Neural crest cell (in vitro differentiated cells): ENCODE data around the gene SLC51B. TPM values are rescaled to one million over a fixed set of nuclear protein-coding genes. Genes with fewer than 3 reads are reported as not detected.

Experiments used
- DNase-seq: peaks from one replicate; pipeline ENCODE4 v3.0.0; 2021; ENCODE audit warnings: low read depth, mixed read lengths, low spot score
- H3K27ac Mint-ChIP-seq: one replicate; pipeline ENCODE4 v1.8.0; 2021; ENCODE audit warnings: mild to moderate bottlenecking, mixed read lengths; ENCODE audit not compliant: unreplicated experiment
- H3K27me3 Mint-ChIP-seq: 2 replicates; pipeline ENCODE4 v1.8.0; 2021; ENCODE audit warnings: low read depth, mild to moderate bottlenecking, mixed read lengths
- H3K36me3 Mint-ChIP-seq: 2 replicates; pipeline ENCODE4 v1.8.0; 2021; ENCODE audit warnings: low read depth, mild to moderate bottlenecking, mixed read lengths
- H3K4me1 Mint-ChIP-seq: 2 replicates; pipeline ENCODE4 v1.8.0; 2021; ENCODE audit warnings: mixed read lengths
- H3K4me3 Mint-ChIP-seq: one replicate; pipeline ENCODE4 v1.8.0; 2021; ENCODE audit warnings: mild to moderate bottlenecking, mixed read lengths
- H3K9me3 Mint-ChIP-seq: 2 replicates; pipeline ENCODE4 v1.8.0; 2021; ENCODE audit warnings: mixed read lengths
- total RNA-seq: library from RNA; stranded (reverse); gene quantifications from 2 replicates; pipeline ENCODE4 v1.2.1, GENCODE V29; 2021
- TF ChIP-seq, protein P1 (sequence below): fragments of 200-600 bp; sonication (generic); conservative IDR thresholded peaks from 2 replicates; pipeline ENCODE4 v1.5.0; 2021; ENCODE audit warnings: antibody characterized with exemption, mild to moderate bottlenecking

SLC51B gene
- total RNA-seq, 1 donor from 2014 or later, result not detected

GRCh38 chr15:65062061-65062460 lies 16.9 kb downstream of the SLC51B start:
- Mint-ChIP-seq H3K4me1 (peaks cover 27% of the 10 kb centered on the region), H3K27ac (no peak overlapping the region), H3K9me3 (no peaks in the 10 kb centered on the region), H3K4me3 (no peak overlapping the region), H3K36me3 (no peaks in the 10 kb centered on the region), H3K27me3 (peaks cover 19% of the 10 kb centered on the region)
- TF ChIP-seq, protein P1, sequence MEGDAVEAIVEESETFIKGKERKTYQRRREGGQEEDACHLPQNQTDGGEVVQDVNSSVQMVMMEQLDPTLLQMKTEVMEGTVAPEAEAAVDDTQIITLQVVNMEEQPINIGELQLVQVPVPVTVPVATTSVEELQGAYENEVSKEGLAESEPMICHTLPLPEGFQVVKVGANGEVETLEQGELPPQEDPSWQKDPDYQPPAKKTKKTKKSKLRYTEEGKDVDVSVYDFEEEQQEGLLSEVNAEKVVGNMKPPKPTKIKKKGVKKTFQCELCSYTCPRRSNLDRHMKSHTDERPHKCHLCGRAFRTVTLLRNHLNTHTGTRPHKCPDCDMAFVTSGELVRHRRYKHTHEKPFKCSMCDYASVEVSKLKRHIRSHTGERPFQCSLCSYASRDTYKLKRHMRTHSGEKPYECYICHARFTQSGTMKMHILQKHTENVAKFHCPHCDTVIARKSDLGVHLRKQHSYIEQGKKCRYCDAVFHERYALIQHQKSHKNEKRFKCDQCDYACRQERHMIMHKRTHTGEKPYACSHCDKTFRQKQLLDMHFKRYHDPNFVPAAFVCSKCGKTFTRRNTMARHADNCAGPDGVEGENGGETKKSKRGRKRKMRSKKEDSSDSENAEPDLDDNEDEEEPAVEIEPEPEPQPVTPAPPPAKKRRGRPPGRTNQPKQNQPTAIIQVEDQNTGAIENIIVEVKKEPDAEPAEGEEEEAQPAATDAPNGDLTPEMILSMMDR, result no peak
- DNase-seq, result no peak

DNA sequence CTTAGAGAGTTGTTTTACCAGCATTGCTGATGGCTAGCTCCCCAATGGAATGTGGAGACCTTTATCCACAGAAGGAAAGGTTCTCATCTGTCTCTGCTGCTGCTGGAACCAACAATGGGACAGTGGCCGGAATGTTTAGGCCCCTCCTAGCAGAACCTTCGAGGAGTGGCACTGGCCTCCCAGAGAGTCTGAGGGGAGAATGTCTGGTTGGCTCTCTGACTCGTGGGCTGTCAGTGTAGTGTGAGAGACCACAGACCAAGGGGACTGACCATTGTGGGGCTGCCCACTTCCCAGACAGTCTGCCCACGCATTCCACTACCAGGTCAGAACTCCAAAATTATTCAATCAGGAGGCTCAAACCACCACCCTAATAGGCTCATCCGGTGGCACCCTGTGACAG lies 17.5 kb downstream of the SLC51B start:
- TF ChIP-seq, protein P1, result no peak
- DNase-seq, result no peak
- H3K9me3 Mint-ChIP-seq, result no peaks in the 10 kb centered on the region
- H3K4me1 Mint-ChIP-seq, result peaks cover 25% of the 10 kb centered on the region
- no peak overlapping the region for H3K4me3 Mint-ChIP-seq
- peaks cover 23% of the 10 kb centered on the region for H3K27me3 Mint-ChIP-seq
- no peaks in the 10 kb centered on the region for H3K36me3 Mint-ChIP-seq
- no peak overlapping the region for H3K27ac Mint-ChIP-seq

GRCh38 chr15:65066001-65066634 lies 20.9 kb downstream of the SLC51B start:
- peaks cover 35% of the 10 kb centered on the region for H3K27me3 Mint-ChIP-seq
- H3K36me3 Mint-ChIP-seq, result no peaks in the 10 kb centered on the region
- DNase-seq, result no peak
- peaks cover 23% of the 10 kb centered on the region for H3K4me1 Mint-ChIP-seq
- H3K27ac Mint-ChIP-seq, result no peak overlapping the region
- H3K4me3 Mint-ChIP-seq, result peak overlapping the region; percentile 80
- no peaks in the 10 kb centered on the region for H3K9me3 Mint-ChIP-seq
- TF ChIP-seq, protein P1, result no peak

- H3K36me3 Mint-ChIP-seq, result no peaks in the 10 kb centered on the region
- peaks cover 23% of the 10 kb centered on the region for H3K4me1 Mint-ChIP-seq
- H3K27ac Mint-ChIP-seq, result peak overlapping the region; percentile 57
- peak overlapping the region; percentile 80 for H3K4me3 Mint-ChIP-seq
- peaks cover 35% of the 10 kb centered on the region for H3K27me3 Mint-ChIP-seq
- H3K9me3 Mint-ChIP-seq, result no peaks in the 10 kb centered on the region
- no peak for DNase-seq
- TF ChIP-seq, protein P1, result no peak
These were observed 21.6 kb downstream of the SLC51B start for GRCh38 chr15:65066635-65067316.

GRCh38 chr15:65067317-65067644 lies 22.1 kb downstream of the SLC51B start:
- Mint-ChIP-seq H3K4me3 (peak overlapping the region; percentile 80), H3K36me3 (no peaks in the 10 kb centered on the region), H3K27ac (peak overlapping the region; percentile 57), H3K9me3 (no peaks in the 10 kb centered on the region), H3K27me3 (peaks cover 35% of the 10 kb centered on the region), H3K4me1 (peaks cover 27% of the 10 kb centered on the region)
- no peak for DNase-seq
- TF ChIP-seq, protein P1, result no peak
